SHP77 treated with DMSO at 0.1 percent for 48 hours (cell line): ENCODE data around the gene PPP1R1A.

Experiments used
- DNase-seq: peaks from one replicate; lab custom pipeline; 2025; lab: John Stamatoyannopoulos, UW

The PPP1R1A gene

DNA sequence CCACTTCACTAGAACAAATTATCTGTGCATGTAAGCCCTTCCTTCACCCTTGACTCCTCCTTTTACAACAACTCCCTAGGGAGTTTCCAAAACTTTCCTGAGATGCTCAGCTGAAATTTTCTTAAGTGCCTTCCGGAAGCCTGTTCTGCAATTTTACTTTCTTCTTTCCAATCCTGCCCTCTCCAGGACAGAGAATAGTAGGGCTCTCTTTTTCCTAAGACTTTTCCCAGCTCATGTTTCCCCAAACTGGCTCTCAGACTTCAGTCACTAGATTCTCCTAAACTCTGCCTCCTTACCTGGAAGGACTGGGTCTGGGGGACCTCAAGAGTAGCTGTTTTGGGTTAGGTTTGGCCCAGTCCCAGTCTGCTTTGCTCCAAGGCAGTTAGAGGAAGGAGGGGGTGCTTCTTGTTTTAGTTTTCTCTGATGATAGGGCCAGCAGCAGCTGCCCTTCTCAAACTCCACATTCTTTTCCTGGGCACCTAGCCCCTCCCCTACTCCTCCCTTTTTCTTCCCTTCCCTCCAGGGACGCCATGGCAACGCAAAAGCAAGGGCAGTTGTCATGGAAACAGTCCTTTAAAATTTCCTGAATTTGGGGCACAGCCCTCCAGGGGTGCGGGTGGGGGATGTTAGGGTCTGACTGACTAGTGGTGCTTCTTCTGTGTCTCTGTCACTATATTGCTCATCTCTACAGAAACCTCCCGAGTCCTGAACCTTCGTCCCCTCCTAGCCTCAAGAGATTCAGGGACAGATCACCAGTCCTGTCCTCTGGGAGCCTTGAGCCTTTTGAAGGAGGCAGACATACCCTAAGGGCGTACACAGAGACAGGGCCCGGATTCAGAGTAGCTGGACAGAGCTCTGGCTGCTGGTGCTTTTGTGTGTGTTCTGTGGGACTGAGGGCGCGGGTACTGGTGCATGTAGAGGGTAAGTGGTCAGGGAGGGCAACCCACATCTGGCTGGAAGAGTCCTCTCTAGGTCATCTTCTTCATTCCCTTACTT, 17.0 kb downstream of the PPP1R1A start:
- DNase-seq = no peak

DNA sequence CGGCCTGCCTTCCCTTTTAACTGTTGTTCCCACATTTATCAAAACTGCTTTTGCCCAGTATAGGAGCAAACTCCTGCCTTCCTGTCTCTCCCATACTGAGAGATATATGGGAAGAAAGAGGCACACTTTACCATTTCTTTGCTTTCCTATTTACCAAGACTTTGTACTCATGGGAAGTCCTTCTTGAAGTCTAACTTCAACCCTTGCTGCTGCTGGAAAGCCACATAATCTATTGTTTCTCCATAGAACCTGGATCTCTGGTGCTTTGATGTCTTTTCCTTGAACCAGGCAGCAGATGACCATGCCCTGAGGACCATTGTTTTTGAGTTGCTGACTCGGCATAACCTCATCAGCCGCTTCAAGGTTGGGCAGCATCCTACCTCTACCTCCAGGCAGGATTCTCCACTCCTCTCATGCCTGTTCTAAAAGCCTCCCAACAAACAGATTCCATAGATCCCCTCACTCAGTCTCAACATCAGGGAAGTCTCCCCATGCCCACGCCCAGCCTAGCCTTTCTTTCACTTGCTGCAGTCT, 18.4 kb downstream of the PPP1R1A start:
- no peak for DNase-seq

DNA sequence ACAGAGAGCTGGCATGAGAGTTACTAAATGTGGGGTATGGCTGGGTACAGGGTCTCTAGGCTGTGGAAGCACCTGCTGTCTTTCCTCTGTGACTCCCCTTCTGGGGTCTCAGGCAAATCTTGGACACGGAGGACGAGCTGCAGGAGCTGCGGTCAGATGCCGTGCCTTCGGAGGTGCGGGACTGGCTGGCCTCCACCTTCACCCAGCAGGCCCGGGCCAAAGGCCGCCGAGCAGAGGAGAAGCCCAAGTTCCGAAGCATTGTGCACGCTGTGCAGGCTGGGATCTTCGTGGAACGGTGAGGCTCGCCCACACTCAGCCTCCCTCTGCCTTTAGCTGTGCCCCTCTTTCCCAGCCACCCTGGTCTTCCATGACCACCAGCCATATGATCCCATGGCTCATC, 19.4 kb downstream of the PPP1R1A start:
- DNase-seq = no peak

DNA sequence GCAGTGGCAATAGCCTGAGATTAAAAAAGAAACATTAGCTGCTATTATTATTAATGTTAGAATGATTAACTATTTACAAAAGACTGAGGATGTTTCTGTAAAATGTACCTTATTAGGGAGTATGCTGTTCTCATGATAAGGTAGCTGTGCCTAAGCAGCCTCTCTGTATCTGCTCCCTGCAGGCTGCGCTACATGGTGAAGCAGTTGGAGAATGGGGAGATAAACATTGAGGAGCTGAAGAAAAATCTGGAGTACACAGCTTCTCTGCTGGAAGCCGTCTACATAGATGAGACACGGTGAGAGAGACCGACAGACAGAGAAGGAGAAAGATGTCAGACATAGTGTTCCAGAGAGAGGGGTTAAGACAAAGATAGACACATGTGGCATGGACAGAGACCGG, 21.7 kb downstream of the PPP1R1A start:
- no peak for DNase-seq

DNA sequence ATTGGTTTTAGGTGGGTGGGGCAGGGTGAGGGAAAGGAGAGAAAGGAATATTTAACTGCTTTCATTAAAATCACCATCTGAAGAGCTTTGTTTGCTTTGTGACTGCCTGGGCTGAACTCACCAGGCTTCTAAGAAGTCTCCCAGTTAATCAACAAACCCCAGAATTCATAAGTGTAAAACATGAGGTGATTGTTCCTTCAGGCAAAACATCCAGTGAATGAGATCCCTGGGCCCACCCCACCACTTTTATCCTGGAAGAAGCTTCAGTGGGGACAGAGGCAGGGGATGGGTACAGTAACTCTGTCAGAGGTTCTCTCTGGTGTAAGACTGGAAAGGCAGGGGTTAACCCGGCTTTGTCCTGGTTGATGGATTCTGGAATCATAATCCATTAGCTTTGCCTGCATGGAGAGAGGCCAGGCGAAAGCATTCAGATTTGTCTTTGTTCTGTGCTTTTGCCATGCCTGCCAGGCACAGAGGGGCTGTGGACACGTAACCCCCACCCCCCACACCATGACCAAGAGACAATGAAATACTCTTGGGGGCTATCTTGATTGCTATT, 22.4 kb downstream of the PPP1R1A start:
- no peak for DNase-seq

DNA sequence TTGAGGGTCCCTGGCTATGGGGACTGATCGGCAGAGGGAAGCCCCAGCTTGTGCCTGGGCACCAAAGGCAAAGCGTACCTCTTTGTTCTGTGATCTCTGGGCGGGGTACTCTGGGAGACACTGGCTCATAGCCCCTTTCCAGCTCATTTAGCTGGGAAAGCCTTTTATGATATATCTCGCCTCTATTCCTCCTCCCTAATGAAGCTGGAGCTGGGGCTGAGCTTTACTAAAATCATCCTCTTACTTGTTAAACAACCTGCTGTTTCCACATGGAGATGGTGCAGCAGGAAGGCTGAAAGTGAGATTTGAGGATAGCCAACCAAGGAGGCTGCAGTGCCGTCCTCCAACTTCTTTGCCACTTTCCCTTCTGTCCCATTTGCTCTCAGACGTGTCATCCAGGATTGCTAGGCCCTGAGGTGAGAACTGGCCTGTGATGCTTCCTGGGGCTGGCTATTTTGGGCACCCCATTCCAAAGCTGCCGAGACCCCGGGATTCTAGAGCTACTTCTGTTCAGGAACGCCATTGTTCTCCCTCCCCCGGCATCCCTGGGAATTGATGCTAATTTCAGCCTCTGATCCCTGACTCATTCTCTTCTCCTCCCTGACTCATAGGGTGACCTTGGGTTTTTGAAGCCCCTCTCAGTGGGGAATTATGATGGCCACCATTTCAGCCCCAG, 23.0 kb downstream of the PPP1R1A start:
- DNase-seq = no peak

DNA sequence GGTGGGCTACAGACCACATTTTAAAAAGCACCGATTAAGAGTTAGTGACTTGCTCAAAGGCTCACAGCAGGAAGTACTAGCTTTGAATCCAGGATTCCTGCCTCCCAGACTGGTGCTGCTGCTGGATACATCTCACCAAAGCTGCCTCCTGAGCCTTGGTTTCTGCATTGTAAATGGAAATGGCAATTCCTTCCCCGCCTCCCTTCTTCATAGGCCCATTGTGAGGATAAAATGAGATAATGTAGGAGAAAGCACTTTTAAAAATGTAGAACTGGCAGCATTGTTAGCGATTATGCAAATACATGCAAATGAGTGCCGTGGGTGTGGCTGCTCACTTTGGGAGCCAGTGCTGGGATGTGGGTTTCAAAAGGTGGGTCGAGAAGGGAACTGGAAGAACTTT, 23.7 kb downstream of the PPP1R1A start:
- no peak for DNase-seq

DNA sequence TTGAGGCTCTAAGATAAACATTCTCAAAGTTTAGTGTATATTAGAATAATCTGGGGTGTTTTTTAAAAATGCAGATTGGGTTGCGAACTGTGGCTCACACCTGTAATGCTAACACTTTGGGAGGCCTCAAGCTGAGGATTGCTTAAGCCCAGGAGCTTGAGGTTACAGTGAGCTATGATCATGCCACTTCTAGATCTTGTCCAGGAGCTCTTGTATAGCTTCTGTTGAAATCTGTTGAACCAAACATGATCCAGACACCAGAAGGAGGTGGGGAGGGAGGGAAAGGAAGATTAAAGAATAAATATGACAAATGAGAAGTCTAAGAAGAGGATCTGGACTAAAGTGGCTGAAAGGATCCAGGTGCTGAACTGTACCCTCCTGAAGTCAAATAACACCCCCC, 24.7 kb downstream of the PPP1R1A start:
- DNase-seq = no peak

DNA sequence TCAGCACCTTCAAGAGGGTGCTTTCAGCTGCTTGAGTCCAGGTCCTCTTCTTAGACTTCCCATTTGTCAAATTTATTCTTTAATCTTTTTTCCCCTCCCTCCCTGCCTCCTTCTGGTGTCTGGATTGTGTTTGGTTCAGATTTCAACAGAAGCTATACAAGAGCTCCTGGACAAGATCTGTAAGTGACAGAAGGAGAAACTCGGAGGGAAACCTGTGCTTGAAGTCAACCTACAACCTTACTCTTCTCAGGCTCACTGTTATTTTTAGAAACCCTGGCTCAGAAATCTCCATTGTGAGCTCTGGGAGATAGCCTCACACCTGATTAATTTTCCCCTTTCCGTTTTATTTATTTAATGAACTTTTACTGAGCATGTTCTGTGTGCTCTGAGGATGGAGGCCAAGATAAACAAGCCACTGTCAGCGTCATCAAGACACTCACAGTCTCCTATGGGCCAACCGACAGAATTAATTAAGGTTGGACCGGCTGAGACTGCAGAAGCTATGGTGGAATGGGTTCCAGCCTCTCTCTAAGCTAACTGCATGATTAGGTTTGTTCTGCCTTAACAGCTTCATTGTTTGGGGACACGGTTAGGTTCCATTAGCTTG, 25.6 kb downstream of the PPP1R1A start:
- peak; percentile 2 for DNase-seq

DNA sequence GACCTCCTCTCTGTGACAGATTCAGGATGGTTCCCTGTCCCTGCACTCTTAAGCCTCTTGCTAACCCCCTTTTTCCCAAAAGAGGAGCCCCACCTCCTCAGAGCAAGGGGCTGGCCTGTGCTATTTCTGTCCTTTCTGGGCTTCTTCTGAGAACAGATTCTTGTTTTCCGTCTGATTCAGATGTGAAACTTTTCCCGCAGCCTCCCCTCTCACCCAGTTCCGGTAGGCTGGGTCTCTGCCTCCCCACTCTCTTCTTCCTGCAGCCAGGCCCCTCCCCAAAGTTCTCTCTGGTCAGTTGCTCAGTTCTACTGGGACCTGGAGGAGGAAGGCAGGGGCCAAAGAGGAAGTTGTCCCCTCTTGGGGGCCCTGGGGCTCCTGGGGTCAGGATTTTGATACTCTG, 27.3 kb downstream of the PPP1R1A start:
- no peak for DNase-seq

DNA sequence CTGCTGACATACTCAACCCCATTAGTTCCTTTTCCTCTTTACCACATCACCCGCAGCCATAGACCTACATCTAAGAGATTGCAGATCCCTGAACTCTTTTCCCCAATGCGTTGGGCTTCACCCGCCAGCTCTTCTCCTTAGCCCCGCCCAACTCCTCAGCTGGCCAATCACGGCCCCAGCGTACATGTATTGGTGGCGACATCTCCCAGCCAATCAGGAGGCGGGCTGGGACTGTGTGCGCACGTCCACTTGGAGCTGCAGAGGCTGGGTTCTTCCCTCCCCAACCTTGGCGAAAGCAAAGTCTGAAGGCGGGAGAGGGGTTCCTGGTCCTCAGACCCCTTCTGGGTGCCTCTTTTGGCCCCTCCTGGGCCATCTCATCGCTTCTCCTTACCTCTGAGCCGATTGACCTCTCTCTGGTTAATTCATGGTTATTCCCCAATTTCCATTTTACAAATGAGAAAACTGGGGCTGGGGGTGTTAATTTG, 28.0 kb downstream of the PPP1R1A start:
- peak; percentile 1 for DNase-seq

DNA sequence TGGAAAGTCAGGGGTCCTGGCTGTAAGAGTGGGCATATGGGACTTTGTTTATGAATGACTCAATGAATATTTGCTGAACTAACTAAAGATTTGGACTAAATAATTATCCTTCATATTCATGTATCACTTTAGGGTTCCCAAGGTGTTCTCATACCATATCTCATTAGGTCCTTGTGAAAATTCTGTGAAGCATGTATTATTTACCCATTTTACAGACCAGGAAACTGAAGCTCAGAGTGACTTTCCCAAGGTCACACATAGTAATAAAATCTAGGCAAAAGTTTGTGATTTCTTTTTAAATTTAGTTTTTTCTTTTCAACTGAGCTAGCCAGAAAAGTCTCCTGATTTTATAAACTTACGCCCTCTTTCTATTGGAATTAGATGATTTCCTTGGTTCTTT, 29.7 kb downstream of the PPP1R1A start:
- no peak for DNase-seq

DNA sequence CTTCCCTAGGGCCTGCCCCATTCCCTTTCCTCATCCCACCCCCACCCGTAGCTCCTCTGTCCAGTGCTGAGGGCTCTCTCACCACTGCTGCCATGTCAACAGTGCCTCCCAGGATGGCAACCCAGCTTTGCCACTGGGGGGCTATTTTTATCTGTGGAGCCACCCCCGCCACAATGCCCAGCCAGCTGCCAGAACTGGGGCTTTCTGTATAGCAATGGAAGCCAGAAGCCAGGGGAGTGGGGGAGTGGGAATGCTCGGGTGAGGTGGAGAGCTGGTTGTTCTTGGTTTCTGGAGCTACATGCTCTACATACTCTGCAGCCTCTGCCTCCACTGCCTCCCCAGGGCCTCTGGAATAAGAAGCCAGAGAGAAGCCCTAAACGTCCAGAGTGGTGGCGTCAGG, 30.1 kb downstream of the PPP1R1A start:
- DNase-seq = no peak

DNA sequence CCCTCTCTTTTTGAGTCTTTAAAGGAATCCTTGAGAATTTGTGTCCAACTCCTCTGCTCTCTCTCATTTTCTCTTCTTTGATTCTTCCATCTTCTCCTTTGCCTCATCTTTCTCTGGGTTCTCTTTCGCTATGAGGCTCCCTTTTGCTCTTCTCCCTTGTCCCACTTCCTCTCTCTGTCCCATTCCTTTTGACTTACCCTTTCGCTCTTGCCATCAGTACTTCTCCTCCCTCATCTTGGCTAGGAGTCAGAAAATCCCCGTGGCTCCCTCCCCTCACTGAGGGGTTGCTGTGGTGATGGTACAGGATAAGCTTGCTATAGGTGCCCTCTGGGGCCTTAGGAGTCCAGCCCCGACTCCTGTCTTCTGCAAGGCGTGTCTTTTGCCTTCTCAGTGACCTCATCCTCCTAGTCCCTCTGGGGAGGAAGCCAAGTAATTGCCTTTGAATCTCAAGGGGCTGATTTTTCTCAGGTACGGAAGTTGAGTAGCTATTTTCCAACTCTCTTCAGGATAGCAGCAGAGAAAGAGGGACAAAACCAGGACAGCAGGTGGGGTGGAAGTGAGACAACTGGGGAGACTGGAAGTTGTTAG, 32.7 kb downstream of the PPP1R1A start:
- no peak for DNase-seq

DNA sequence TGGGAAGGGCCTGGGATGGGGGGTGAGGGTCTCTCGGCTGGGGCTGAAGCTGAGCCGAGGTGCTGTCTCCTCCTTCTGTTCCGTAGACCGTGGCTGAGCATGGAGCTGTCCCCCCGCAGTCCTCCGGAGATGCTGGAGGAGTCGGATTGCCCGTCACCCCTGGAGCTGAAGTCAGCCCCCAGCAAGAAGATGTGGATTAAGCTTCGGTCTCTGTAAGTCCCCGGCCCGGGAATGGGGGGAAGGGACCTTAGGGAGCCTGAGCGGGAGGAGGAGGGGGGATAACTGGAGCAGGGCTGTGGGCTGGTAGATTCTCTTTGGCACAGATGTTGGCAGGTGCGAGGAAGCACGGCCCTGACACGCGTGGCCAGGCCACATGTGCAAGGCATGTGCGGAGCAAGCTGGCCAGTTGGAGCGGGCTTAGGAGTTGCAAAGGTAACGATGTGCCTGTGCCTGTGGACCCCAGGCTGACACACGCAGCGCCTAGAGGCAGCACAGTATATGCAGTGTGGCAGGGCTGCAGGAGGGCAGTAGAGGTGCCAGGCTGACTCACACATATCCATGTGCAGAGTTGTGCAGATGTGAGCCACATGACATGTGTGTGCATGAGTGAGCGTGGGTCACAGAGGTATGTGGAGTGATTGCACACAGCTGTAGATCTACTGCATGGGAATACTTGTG, 38.5 kb downstream of the PPP1R1A start:
- no peak for DNase-seq

DNA sequence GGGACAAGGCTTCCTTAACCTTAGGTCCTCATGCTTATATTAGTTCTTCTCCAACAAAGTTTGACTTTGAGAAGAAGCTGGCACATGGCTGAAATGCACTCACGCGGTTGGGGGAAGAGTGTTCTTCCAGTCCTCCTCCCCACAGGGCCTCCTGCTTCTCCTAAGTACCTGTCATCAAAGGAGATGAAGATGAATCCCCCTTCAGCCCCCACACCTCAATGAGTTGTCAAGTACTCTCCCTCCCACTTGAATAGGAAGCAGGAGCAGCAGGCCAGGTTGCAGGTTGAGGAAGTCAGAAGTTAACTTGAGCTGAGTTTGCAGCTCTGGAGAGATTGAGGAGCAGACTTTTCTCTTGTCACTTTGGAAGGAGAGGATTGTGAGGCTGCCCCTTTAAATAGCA, 41.9 kb downstream of the PPP1R1A start:
- DNase-seq = no peak

DNA sequence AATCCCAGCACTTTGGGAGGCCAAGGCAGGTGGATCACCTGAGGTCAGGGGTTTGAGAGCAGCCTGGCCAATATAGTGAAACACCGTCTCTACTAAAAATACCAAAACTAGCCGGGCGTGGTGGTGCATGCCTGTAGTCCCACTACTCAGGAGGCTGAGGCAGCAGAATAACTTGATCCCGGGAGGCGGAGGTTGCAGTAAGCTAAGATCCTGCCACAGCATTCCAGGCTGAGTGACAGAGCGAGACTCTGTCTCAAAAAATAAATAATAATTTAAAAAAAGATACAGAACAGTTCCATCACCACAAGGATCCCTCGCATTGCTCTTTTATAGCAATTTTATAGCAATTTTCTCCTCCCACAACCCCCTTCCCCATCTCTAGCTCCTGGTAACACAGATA, 43.7 kb downstream of the PPP1R1A start:
- no peak for DNase-seq

DNA sequence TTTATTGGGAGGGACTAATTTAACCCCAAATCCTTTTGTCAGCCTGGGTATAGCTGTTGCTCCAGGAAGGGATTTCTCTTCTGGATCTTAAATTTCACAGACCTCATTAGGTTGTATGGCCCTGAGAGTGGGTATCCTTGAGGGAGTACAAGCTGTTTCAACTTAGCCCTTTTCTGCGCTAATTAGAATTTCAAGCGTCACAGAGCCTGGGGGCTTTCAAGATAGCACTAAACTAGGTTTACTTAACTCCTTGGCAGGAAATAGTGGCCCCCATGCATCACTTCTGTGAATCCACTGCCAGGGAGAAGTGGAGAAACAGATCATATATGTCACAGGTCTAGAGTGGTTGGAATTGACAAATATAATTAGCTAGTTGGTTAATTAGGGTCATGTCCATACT, 44.9 kb downstream of the PPP1R1A start:
- no peak for DNase-seq

DNA sequence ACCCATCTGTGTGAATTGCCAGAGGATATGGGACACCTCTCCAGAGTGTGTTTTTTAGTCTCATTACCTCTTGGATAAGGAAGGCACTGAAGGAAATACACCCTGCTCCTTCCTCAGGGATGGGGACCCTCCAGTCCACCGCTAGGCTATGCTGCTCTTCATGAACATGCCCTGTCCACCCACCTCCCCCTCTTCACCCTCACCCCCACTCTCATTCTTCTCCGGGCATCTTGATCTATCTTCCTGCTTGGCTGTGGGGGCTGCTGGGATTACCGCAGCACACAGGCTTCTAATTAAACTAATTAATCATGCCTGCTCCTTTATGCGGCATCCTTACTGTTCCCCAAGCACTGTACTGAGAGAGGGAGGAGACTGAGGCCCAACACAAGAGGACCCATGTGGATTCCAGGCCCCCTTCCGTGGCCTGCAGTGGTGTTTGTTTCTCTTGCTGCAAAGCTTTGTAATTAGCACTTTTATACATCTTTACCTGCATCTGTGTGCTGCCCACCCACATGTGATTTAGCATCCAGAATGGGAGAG, 46.6 kb downstream of the PPP1R1A start:
- DNase-seq = no peak

DNA sequence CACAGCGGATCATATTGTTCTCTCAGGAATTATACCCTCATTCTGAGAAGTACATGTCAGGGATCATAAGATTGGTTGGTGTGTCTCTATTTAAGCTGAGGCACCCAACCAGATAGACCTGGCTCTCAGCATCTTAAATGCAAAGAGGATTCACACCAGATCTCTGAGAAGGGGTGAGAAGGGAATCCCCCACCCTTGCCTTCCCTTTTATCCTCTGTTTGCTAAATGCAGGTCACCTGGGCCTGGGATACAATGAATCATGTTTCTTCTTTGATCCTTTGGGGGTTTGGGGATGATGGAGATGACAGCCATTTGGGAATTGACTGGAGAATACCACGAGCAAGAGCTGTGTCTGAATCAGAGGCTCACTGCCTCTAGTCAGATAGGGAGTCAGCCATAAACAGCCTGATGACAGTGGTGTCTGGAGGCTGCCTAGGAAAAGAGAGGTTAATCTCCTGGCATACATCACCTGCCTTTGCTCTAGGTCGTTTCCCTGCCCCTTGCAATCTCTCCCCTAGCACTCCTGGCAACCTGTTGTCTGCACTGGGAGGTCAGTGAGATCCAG, 50.2 kb downstream of the PPP1R1A start:
- DNase-seq = no peak

DNA sequence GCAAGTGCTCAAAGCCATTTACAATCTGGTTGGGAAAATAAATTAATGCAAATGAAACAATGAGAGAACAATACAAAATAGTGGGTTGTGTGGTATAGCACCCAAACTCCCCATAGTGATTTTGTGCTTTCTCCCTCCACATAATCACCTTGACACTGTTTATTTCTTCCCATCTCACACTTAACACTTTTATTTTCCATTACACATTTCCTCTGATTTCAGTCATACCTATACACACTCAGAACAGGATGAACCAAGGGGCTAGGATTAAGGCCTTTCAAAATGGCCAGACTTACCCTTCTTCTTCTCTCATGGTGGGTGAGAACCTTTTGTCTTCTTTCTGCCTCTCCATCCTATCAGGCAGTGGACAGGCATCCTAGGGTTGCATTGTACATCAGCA, 53.0 kb downstream of the PPP1R1A start:
- DNase-seq = no peak
